Natural killer cell (primary cell): ENCODE measurements around the gene FAM13A. TPM values are rescaled to one million over a fixed set of nuclear protein-coding genes. Genes with fewer than 3 reads are reported as not detected.

Experiments used
- ATAC-seq, 3 donors: fragments of 150-1000 bp in 2 of 3; fragments of 200-7000 bp in 1 of 3; cut with Tn5 transposase; 1 replicate in 1 of 3; 2 replicates in 2 of 3; pipeline ENCODE4 v1.10.0; 2021; ENCODE audit warnings: mild to moderate bottlenecking in 2 of 3, moderate library complexity in 2 of 3
- DNase-seq, 2 donors: peaks; one replicate each; pipeline versions ENCODE4 v3.0.0 to v3.0.0-alpha.2; 2013 to 2021; ENCODE audit warnings: mixed read lengths in 1 of 2
- H3K27ac ChIP-seq: one replicate; pipeline ENCODE4 v1.5.1; 2013; ENCODE audit warnings: mild to moderate bottlenecking, low read length
- H3K27me3 ChIP-seq: one replicate; pipeline ENCODE4 v1.6.1; 2013; ENCODE audit warnings: low read length; ENCODE audit not compliant: control insufficient read depth, insufficient read depth
- H3K36me3 ChIP-seq: one replicate; pipeline ENCODE4 v1.6.1; 2013; ENCODE audit warnings: low read length; ENCODE audit not compliant: control insufficient read depth, insufficient read depth
- H3K4me1 ChIP-seq: one replicate; pipeline ENCODE4 v1.6.1; 2013; ENCODE audit warnings: low read length; ENCODE audit not compliant: control insufficient read depth, insufficient read depth
- H3K4me3 ChIP-seq: one replicate; pipeline ENCODE4 v1.5.1; 2013; ENCODE audit warnings: low read length
- H3K9me3 ChIP-seq: one replicate; pipeline ENCODE4 v1.6.1; 2013; ENCODE audit warnings: low read length; ENCODE audit not compliant: control insufficient read depth, insufficient read depth
- H3K27ac Mint-ChIP-seq, 2 donors: one replicate each; pipeline ENCODE4 v1.8.0; 2022; ENCODE audit warnings: mild to moderate bottlenecking in 2 of 2, mixed read lengths in 2 of 2, moderate library complexity in 1 of 2
- H3K27me3 Mint-ChIP-seq, 2 donors: one replicate each; pipeline ENCODE4 v1.8.0; 2022; ENCODE audit warnings: low read depth in 2 of 2, mixed read lengths in 2 of 2
- H3K36me3 Mint-ChIP-seq: one replicate; pipeline ENCODE4 v1.8.0; 2022; ENCODE audit warnings: mixed read lengths
- H3K4me1 Mint-ChIP-seq, 2 donors: one replicate each; pipeline ENCODE4 v1.8.0; 2022; ENCODE audit warnings: mixed read lengths in 2 of 2
- H3K4me3 Mint-ChIP-seq: one replicate; pipeline ENCODE4 v1.8.0; 2022; ENCODE audit warnings: mild to moderate bottlenecking, moderate library complexity, mixed read lengths
- H3K9me3 Mint-ChIP-seq, 2 donors: one replicate each; pipeline ENCODE4 v1.8.0; 2022; ENCODE audit warnings: mixed read lengths in 2 of 2
- WGBS: methylation state at CpG from one replicate; pipeline ENCODE4 v1.1.7; 2013; ENCODE audit warnings: missing lambda C conversion rate; ENCODE audit not compliant: insufficient coverage; 5-methylcytosine and 5-hydroxymethylcytosine counted together
- intact Hi-C: fragments of 100-400 bp; cut with micrococcal nuclease; formaldehyde crosslinking; loops from one replicate; pipeline ENCODE4 v1.14.2; 2022
- total RNA-seq, 4 donors: library from RNA; stranded (reverse); fragments of 120-200 nt in 1 of 4; gene quantifications; one replicate each; pipeline versions ENCODE4 v1.2.3 to v1.2.4, GENCODE V29; 2013 to 2022
- TF ChIP-seq, protein P1 (sequence below): fragments of 200-600 bp; IDR thresholded peaks from one replicate; pipeline ENCODE4 v1.8.0; 2022; ENCODE audit warnings: antibody characterized with exemption

The FAM13A gene
- total RNA-seq, 3 donors from 2014 or later (not counting 1 experiment from before 2014, with no cell fraction given), result 8.8 to 10.0 (median 8.9) TPM

DNA sequence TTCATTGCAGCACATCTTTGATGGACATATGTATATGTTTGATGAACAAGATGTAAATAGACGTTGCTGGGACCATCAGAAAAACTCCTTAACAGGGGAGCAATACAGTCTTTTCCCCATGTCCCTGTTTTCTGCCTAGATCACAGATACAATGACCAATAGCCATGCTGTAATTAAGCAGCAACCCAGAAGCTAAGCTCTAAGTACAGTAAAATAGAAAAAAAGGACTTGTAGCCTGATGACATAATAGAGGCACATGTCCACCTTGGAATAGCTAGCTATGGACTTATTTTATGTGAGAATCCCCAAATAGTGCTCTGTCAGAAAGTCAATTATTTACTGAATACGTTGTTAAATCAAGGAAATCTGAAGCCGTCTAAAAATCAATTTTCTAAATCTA, 14.9 kb downstream of the FAM13A start:
- WGBS, result 36% methylated on average over 1 of the region's 3 CpGs
- Histone ChIP-seq H3K36me3 (no peaks in the 10 kb centered on the region), H3K4me1 (no peaks in the 10 kb centered on the region), H3K9me3 (no peaks in the 10 kb centered on the region), H3K27ac (no peak overlapping the region), H3K27me3 (no peaks in the 10 kb centered on the region), H3K4me3 (no peak overlapping the region)
- H3K4me1 Mint-ChIP-seq, result no peaks in the 10 kb centered on the region
- TF ChIP-seq, protein P1, sequence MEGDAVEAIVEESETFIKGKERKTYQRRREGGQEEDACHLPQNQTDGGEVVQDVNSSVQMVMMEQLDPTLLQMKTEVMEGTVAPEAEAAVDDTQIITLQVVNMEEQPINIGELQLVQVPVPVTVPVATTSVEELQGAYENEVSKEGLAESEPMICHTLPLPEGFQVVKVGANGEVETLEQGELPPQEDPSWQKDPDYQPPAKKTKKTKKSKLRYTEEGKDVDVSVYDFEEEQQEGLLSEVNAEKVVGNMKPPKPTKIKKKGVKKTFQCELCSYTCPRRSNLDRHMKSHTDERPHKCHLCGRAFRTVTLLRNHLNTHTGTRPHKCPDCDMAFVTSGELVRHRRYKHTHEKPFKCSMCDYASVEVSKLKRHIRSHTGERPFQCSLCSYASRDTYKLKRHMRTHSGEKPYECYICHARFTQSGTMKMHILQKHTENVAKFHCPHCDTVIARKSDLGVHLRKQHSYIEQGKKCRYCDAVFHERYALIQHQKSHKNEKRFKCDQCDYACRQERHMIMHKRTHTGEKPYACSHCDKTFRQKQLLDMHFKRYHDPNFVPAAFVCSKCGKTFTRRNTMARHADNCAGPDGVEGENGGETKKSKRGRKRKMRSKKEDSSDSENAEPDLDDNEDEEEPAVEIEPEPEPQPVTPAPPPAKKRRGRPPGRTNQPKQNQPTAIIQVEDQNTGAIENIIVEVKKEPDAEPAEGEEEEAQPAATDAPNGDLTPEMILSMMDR, result no peak
- H3K9me3 Mint-ChIP-seq, result no peaks in the 10 kb centered on the region
- intact Hi-C loops, result no loop called here
- H3K27me3 Mint-ChIP-seq, result peaks cover 6 to 12% of the 10 kb centered on the region in 2 donors
- no peak overlapping the region for H3K27ac Mint-ChIP-seq
- DNase-seq (no peak), ATAC-seq (no peak)
- no peak overlapping the region for H3K4me3 Mint-ChIP-seq
- no peaks in the 10 kb centered on the region for H3K36me3 Mint-ChIP-seq

DNA sequence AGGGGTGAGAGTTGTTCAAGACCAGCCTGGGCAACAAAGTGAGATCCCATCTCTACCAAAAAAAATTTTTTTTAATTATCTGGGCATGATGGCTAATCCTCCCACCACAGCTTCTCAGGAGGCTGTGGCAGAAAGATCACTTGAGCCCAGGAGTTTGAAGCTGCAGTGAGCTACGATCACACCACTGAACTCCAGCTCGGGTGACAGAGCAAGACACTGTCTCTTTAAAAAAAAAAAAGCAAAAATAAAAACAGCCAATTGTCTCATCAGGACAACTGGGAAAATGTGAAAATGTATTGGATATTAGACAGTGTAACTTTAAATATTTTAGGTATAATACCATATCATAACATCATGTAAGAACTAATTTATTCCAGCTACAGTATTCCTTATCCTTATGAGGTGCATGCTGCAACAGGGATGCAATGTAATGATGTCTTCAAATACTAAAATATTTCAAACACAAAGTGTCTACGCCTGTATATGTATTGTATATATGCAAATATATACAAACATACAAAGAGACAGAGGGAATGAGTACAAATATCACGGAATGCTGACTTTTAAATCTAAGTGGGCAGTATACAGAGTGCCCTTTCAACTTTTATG, 17.2 kb downstream of the FAM13A start:
- WGBS, result 100% methylated on average over 2 of the region's 4 CpGs
- no peak overlapping the region for H3K4me3 Mint-ChIP-seq
- no peak for DNase-seq
- peaks cover 9% of the 10 kb centered on the region for H3K36me3 Mint-ChIP-seq
- peaks cover 7% of the 10 kb centered on the region for H3K9me3 ChIP-seq
- H3K27ac Mint-ChIP-seq, result no peak overlapping the region
- peaks cover 7 to 12% of the 10 kb centered on the region in 2 donors for H3K27me3 Mint-ChIP-seq
- no peaks in the 10 kb centered on the region for H3K36me3 ChIP-seq
- H3K4me1 Mint-ChIP-seq, result no peaks in the 10 kb centered on the region
- TF ChIP-seq, protein P1, result no peak
- ATAC-seq, result no peak
- peaks cover 0 to 3% of the 10 kb centered on the region in 2 donors for H3K9me3 Mint-ChIP-seq
- no peak overlapping the region for H3K27ac ChIP-seq
- H3K27me3 ChIP-seq, result no peaks in the 10 kb centered on the region
- H3K4me3 ChIP-seq, result no peak overlapping the region
- intact Hi-C loops, result no loop called here
- H3K4me1 ChIP-seq, result no peaks in the 10 kb centered on the region

DNA sequence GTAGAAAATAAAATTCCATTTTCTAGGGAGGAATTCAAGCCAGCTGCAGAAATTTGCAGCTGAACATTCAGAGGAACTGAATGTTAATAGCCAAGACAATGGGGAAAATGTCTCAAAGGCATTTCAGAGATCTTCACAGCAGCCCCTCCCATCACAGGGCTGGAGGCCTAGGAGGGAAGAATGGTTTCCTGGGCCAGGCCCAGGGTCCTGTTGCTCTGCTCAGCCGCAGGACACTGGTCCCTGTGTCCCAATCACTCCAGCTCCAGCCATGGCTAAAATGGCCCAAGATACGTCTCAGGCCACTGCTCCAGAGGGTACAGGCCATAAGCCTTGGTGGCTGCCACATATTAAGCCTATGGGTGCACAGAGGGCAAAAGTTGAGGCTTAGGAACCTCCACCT, 20.4 kb downstream of the FAM13A start:
- peaks cover 9% of the 10 kb centered on the region for H3K36me3 Mint-ChIP-seq
- ATAC-seq, result no peak
- TF ChIP-seq, protein P1, result no peak

DNA sequence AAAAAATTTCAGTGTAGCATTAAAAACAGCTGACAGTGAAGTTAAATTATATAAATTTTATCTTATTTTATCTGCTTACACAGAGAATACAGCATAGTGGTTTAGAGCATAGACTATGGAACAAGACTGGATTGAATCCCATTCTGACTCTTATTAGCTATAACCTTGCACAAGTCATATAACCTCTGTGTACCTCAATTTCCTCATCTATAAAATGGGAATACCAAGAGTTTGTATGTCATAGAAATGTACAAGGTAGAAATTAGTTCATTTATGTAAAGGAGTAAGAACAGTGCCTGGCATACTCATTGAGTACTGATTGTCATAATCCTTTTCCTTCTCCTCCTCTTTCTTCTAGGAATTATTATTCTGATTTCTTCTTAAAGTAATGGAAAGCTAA, 25.7 kb downstream of the FAM13A start:
- TF ChIP-seq, protein P1, result no peak
- Mint-ChIP-seq H3K4me3 (no peak overlapping the region), H3K27me3 (peaks cover 0 to 3% of the 10 kb centered on the region in 2 donors), H3K4me1 (no peaks in the 10 kb centered on the region), H3K27ac (no peak overlapping the region), H3K36me3 (peaks cover 8% of the 10 kb centered on the region), H3K9me3 (peaks cover 0 to 3% of the 10 kb centered on the region in 2 donors)
- Histone ChIP-seq H3K4me1 (no peaks in the 10 kb centered on the region), H3K4me3 (no peak overlapping the region), H3K27ac (no peak overlapping the region), H3K27me3 (no peaks in the 10 kb centered on the region), H3K36me3 (no peaks in the 10 kb centered on the region), H3K9me3 (no peaks in the 10 kb centered on the region)
- intact Hi-C loops, result no loop called here
- DNase-seq (no peak), ATAC-seq (no peak)

More for the DNA sequence above, 20.4 kb downstream of the FAM13A start:
- peaks cover 0 to 9% of the 10 kb centered on the region in 2 donors for H3K27me3 Mint-ChIP-seq
- Histone ChIP-seq H3K4me1 (no peaks in the 10 kb centered on the region), H3K36me3 (no peaks in the 10 kb centered on the region), H3K27ac (no peak overlapping the region), H3K27me3 (no peaks in the 10 kb centered on the region), H3K9me3 (peaks cover 7% of the 10 kb centered on the region), H3K4me3 (no peak overlapping the region)
- DNase-seq, result no peak
- intact Hi-C loops, result no loop called here
- no peaks in the 10 kb centered on the region for H3K4me1 Mint-ChIP-seq
- H3K27ac Mint-ChIP-seq, result no peak overlapping the region
- H3K9me3 Mint-ChIP-seq, result peaks cover 0 to 3% of the 10 kb centered on the region in 2 donors
- 89% methylated on average over 2 of the region's 2 CpGs for WGBS
- no peak overlapping the region for H3K4me3 Mint-ChIP-seq
